Measurements from ENCODE around the gene ERICH4.

GRCh38 chr19:41414461-41414860 lies 28.5 kb upstream of the ERICH4 start:
- TF ChIP-seq POLR2A (IDR thresholded peaks at IDR 0.05; ENCODE audit: low read depth): no peak
- no peak for TF ChIP-seq CTCF (IDR thresholded peaks at IDR 0.05)
- TF ChIP-seq POLR2AphosphoS5 (IDR thresholded peaks at IDR 0.05): no peak
- no peak for TF ChIP-seq EP300 (IDR thresholded peaks at IDR 0.05)

Data from esophagus muscularis mucosa (tissue), 4 donors.